AG04450 (cell line): Measurements from ENCODE around the gene SLC1A3. TPM values are rescaled to one million over a fixed set of nuclear protein-coding genes. Genes with fewer than 3 reads are reported as not detected.

ENCODE experiments used
- CTCF ChIA-PET: fragments of 300-600, 350-600 bp; formaldehyde crosslinking; extraction: SDS; loops from one replicate; lab custom pipeline; 2022; ENCODE audit warnings: antibody characterized with exemption, inconsistent platforms; lab: Charles Lee
- POLR2A ChIA-PET: fragments of 350-600 bp; formaldehyde crosslinking; extraction: SDS; loops from one replicate; lab custom pipeline; 2021; ENCODE audit warnings: antibody characterized with exemption, inconsistent platforms; lab: Yijun Ruan, JAX
- DNase-seq: peaks from one replicate; pipeline ENCODE4 v3.0.0-alpha.2; 2011; ENCODE audit warnings: low read depth, low spot score
- H3K27ac ChIP-seq: one replicate; pipeline ENCODE4 v1.5.1; 2012; ENCODE audit warnings: low read depth, low read length, control low read depth
- H3K27me3 ChIP-seq: one replicate; pipeline ENCODE4 v1.6.0; 2012; ENCODE audit warnings: low read length; ENCODE audit not compliant: control insufficient read depth, insufficient read depth
- H3K4me3 ChIP-seq: 2 replicates; pipeline ENCODE4 v1.5.1; 2011; ENCODE audit warnings: mild to moderate bottlenecking, low read depth, low read length, control low read depth
- H3K9me3 ChIP-seq: 2 replicates; pipeline ENCODE4 v1.5.1; 2012; ENCODE audit warnings: low read length; ENCODE audit not compliant: control insufficient read depth, insufficient read depth
- polyA plus RNA-seq: library from polyadenylated mRNA; depleted of rRNA; stranded (reverse); fragments of >200 nt; gene quantifications from 2 replicates; pipeline ENCODE4 v1.2.3, GENCODE V29; 2011
- TF ChIP-seq, protein P1 (sequence below): IDR thresholded peaks from 2 replicates; pipeline ENCODE4 v1.5.1; 2011; ENCODE audit warnings: low read depth, low read length, control low read depth, inconsistent platforms

Gene SLC1A3
- polyA plus RNA-seq, 1 experiment: 2.2 TPM

DNA sequence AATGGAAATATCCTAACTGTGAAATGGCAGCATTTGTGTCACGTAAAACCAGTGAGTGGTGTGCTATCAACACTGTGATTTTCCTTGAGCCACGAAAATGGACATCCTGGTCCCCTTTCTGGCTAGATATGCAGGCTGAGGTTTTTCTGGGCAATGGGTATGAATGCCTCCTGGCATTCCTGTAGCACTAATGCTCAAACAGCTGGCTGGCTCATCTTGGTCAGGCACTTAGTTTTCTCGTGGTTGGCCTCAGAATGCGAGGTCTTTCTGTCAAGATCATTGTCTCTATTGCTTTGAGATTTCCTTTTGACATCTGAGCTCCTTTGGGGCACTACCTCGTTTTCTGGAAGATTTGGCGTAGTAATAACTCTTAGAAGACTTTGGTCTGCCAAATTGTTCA is 15.6 kb downstream of the SLC1A3 start:
- H3K9me3 ChIP-seq: no peaks in the 10 kb centered on the region
- no peak overlapping the region for H3K4me3 ChIP-seq
- TF ChIP-seq, protein P1, sequence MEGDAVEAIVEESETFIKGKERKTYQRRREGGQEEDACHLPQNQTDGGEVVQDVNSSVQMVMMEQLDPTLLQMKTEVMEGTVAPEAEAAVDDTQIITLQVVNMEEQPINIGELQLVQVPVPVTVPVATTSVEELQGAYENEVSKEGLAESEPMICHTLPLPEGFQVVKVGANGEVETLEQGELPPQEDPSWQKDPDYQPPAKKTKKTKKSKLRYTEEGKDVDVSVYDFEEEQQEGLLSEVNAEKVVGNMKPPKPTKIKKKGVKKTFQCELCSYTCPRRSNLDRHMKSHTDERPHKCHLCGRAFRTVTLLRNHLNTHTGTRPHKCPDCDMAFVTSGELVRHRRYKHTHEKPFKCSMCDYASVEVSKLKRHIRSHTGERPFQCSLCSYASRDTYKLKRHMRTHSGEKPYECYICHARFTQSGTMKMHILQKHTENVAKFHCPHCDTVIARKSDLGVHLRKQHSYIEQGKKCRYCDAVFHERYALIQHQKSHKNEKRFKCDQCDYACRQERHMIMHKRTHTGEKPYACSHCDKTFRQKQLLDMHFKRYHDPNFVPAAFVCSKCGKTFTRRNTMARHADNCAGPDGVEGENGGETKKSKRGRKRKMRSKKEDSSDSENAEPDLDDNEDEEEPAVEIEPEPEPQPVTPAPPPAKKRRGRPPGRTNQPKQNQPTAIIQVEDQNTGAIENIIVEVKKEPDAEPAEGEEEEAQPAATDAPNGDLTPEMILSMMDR: no peak
- H3K27ac ChIP-seq: no peak overlapping the region
- no peaks in the 10 kb centered on the region for H3K27me3 ChIP-seq
- CTCF ChIA-PET: no interaction called here
- POLR2A ChIA-PET: no interaction called here
- DNase-seq: no peak

GRCh38 chr5:36623832-36624231 is 17.4 kb downstream of the SLC1A3 start:
- Histone ChIP-seq H3K9me3 (no peaks in the 10 kb centered on the region), H3K27ac (no peak overlapping the region), H3K4me3 (no peak overlapping the region), H3K27me3 (no peaks in the 10 kb centered on the region)
- POLR2A ChIA-PET: no interaction called here
- CTCF ChIA-PET: interaction anchor here (0.5 kb wide), 1 partner anchor 123 kb away, joined by 4 read pairs; no protein-coding TSS in a partner anchor
- TF ChIP-seq, protein P1: no peak
- DNase-seq: no peak

DNA sequence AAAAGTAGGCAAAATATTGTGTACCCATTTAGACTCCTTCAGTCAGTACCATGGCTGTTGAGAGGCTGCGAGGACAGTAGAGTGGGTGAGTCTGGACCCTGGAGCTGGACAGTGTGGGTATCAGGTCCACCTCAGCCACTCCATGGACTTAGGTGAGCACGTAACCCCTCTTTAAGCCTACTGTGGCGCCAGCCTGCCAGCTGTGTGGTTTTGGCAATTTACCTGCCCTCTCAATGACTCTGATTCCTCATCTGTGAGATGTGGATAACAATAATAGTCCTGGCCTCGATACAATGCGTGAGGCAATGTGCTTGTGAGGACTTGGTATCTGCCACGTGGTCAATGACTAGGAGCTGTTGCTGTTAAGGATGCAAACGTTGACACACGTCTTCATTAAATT is 17.9 kb downstream of the SLC1A3 start:
- no peaks in the 10 kb centered on the region for H3K27me3 ChIP-seq
- no peak for DNase-seq
- H3K9me3 ChIP-seq: no peaks in the 10 kb centered on the region
- ChIA-PET CTCF (interaction anchor here (0.5 kb wide), 1 partner anchor 124 kb away, joined by 4 read pairs; no protein-coding TSS in a partner anchor), POLR2A (no interaction called here)
- no peak overlapping the region for H3K4me3 ChIP-seq
- H3K27ac ChIP-seq: no peak overlapping the region
- TF ChIP-seq, protein P1: no peak

- CTCF ChIA-PET: no interaction called here
- Histone ChIP-seq H3K27ac (no peak overlapping the region), H3K27me3 (no peaks in the 10 kb centered on the region), H3K4me3 (no peak overlapping the region), H3K9me3 (no peaks in the 10 kb centered on the region)
- TF ChIP-seq, protein P1: no peak
- no peak for DNase-seq
- POLR2A ChIA-PET: no interaction called here
These were observed 22.3 kb downstream of the SLC1A3 start for GRCh38 chr5:36628695-36629094.

- Histone ChIP-seq H3K4me3 (no peak overlapping the region), H3K9me3 (no peaks in the 10 kb centered on the region), H3K27me3 (no peaks in the 10 kb centered on the region), H3K27ac (no peak overlapping the region)
- ChIA-PET POLR2A (no interaction called here), CTCF (interaction anchor here (0.6 kb wide), 1 partner anchor 344 kb away, joined by 3 read pairs; no protein-coding TSS in a partner anchor)
- no peak for DNase-seq
- TF ChIP-seq, protein P1: no peak
These were observed 23.3 kb downstream of the SLC1A3 start for GRCh38 chr5:36629729-36630128.
